Measurements from ENCODE around the gene CACNA1C.

The CACNA1C gene

DNA sequence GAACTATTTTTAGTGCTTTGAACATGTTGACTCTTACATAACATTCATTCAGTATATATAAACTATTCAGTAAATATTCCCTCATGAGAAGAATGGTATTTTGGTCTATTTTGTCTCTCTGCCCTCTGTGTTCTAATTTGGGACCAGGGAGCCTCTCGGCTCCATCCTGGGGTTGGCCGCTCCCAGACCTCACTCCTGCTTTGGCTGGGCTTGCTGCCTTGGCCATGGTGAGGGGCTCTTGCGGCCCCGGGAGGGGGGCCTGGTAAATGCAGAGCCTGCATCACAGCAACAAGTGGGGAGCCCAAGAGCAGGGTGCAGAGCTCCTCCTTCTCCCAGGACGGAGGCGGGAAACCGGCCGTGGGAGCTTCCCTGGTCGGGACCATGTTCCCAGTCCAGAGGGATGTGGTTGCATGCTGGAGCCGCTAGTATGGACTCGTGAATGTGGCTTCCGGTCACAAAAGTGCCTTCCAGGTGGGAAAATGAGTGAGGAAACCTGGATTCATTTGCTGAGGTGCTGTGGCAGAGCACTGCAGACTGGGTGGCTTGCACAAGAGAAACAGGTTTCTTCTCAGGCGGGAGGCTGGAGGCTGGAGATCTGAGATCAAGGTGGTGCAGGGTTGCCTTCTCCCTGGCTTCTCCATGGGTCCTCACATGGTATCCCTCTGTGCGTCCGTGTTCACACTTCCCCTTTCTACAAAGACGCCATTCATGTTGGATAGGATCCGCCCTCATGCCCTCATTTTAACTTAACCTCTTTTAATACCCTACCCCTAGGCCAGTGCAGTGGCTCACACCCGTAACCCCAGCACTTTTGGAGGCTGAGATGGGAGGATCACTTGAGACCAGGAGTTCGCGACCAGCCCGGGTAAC lies 250.2 kb downstream of the CACNA1C start:
- DNase-seq, result no peak

DNA sequence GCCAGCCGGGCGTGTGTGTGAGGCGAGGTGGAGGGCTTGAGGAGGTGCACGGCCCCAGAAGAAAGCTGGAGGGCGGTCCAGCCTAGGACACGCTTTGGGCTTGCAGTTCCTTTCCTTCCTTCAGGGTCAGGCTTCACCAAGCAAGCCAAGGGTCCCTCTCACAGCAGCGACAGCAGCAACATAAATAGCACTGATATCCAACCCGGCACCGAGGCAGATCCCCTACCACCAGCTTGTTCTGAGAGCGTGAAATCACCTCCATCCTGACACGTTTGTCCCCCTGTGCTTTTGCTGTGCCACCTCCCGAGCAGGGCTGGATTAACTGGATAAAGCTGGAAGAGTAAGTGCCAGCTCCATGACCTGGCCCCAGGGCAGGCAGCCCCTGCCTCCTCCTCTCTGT lies 251.4 kb downstream of the CACNA1C start:
- DNase-seq, result no peak

GRCh38 chr12:2306012-2306411 lies 253.2 kb downstream of the CACNA1C start:
- no peak for DNase-seq

DNA sequence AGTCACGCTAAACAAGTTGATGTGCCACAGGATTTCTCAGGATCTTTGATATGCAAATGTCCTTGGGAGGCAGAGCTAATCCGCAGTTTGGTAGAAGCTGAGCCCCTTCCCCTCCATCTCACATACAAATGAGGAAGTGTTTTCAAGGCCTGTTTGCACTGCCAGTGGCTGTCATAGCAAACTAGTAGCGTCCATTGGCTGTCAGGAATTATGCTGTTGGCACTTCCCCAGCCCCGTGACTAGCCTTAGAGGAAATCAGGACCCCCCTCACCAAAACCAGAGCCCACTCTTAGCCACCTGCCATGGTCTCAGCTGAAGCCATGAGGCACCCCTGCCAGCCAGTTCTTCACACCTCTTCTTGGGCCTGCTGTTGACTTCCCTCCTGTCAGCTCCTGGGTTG lies 253.9 kb downstream of the CACNA1C start:
- DNase-seq, result no peak

- no peak for DNase-seq
Observed at GRCh38 chr12:2307550-2307949, 254.8 kb downstream of the CACNA1C start.

DNA sequence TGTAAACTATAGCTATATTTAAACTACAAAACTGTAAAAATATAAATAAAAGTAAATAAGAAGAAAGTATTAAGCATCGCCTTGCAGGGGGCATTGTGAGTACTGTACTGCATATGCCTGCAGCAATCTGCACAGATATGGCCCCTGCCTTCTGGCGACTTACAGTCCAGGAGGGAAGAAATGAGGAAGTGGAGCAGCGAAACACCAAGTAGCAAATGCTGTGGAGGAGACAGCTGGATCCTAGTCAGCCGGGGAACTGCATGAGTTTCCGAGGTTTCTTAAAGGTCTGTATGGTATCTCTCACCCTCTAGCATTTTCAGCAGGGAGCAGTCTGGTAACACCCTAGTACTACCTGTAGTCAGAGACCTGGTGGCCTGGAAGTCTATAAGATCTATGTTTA lies 256.9 kb downstream of the CACNA1C start:
- DNase-seq, result no peak

- no peak for DNase-seq
Observed at GRCh38 chr12:2311020-2311778, 258.4 kb downstream of the CACNA1C start.

GRCh38 chr12:2312175-2312574 lies 259.4 kb downstream of the CACNA1C start:
- DNase-seq, result no peak

DNA sequence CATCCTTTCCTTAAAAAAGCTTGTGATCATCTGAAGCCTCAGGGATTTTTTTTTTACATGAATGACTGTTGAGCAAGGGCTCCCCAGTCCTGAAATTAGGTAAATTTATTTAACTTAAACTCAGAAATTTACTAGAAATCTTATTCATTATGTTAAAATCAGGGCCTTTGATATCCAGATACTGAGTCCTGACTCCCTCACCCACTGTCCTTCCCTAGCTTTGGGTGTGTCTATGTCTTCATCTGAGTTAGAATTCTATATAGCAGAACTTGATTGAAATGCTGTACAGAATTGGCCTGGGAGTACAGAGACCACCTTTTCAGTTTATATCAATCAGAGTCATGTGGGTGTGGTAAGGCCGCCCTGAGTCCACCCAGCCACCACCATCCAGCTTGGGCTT lies 260.0 kb downstream of the CACNA1C start:
- no peak for DNase-seq

GRCh38 chr12:2314492-2314891 lies 261.7 kb downstream of the CACNA1C start:
- DNase-seq, result no peak

- no peak for DNase-seq
Observed at GRCh38 chr12:2317772-2318171, 265.0 kb downstream of the CACNA1C start.

DNA sequence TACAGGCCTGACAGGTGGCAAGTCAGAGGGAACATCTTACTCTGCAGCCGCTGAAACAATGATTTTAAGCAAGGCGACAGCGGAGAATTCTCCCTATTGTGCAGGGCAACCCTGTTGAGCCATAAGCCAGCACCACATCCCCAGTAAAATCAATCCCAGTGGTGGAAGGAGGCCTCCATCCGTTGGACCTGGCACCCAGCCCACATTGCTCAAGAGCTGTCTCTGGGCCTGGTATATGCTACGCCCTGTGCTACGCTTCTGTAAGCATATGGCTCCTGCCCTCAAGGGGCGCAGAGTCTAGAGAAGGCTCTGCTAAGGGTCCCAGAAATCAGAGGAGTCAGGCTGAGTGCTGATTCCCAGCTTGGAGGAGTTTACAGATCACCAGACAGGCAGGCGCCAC lies 265.5 kb downstream of the CACNA1C start:
- no peak for DNase-seq

DNA sequence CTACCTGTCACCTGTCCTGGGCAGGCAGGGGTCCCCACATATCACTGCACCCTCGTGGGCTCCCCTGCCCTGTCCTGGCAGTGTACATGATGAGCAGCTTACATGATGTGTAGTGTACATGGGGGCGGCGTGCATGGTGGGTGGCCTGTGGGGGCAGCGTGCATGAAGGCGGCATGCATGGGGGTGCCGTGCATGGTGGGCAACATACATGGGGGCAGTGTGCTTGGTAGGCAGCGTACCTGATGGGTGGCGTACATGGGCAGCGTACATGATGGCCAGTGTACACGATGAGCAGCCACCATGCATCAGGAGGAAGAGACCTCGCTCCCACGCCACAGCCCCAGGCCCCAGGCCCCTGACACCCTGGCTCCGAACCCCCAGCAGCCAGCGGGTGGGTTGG lies 266.3 kb downstream of the CACNA1C start:
- DNase-seq, result no peak

- no peak for DNase-seq
Observed at GRCh38 chr12:2319737-2320506, 267.1 kb downstream of the CACNA1C start.

GRCh38 chr12:2320841-2321240 lies 268.1 kb downstream of the CACNA1C start:
- no peak for DNase-seq

DNA sequence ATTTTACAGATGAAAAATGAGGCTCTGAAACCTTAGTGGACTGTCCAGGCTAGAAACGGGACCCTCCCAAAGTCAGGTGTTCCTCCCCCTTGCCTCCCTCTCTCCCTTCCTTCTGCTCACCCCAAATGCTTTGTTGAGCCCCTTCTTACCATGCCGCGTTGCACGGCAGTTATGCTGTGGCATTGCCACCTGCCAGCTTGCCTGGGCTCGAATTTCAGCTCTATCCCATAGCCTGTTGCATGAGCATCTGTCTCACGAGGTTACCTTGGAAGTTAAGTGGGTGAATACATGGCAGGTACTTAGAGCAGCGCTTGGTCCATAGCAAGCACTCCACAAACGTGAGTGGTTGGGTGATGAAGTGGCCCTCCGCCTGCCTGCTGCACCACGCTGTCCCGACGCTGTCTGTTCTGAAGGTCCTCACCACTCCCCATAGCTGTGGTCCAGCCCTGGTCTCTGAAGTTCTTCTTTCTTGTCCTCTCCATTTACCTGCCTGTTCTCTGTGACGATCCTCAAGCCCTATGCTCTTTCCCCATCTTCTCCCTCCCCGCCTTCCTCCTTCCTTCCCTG lies 269.9 kb downstream of the CACNA1C start:
- DNase-seq, result no peak

- DNase-seq, result no peak
Observed at GRCh38 chr12:2323532-2324255, 270.9 kb downstream of the CACNA1C start.

GRCh38 chr12:2324387-2324786 lies 271.6 kb downstream of the CACNA1C start:
- DNase-seq, result no peak

DNA sequence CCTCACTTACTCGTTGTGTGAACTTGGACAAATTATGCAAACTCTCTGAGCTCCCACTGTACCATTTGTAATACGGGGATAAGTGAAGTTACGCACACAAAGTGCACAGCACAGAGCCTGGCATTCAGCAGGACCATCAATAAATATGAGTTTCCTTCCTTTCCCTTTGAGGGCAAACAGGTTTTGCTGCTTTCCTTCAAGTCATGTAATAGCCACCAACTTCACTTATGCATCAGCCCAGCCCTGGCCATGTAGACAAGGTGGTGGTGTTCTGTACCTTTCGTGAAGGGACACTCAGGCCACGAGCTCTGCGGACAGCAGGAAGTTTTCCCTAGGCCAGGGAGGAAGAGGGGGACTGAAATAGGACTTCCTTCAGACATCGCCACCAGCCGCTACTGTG lies 272.7 kb downstream of the CACNA1C start:
- DNase-seq, result no peak

DNA sequence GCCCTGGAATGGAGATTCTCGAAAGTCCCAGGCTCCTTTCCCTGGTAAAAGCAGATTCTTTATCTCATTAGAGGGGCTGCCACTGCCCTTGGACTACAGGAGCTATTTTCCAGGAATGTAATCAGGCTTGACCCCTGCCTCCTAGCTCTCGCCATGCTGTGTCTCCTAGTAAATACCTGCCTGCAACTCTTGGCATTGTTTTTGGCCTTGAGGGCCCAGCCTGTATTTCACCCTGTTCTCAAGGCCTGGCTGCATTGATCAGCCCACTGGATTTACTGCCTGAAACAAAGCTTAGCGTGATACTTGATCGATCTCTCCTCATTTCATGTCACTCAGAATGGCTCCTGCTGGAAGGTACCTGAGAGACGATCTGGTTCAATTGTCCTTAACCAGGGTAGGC lies 273.7 kb downstream of the CACNA1C start:
- no peak for DNase-seq

GRCh38 chr12:2328661-2329060 lies 275.9 kb downstream of the CACNA1C start:
- DNase-seq, result no peak

- no peak for DNase-seq
Observed at GRCh38 chr12:2329661-2330210, 276.9 kb downstream of the CACNA1C start.
